ENCODE results near the gene PDE6A. TPM values are rescaled to one million over a fixed set of nuclear protein-coding genes. Genes with fewer than 3 reads are reported as not detected.
"Not testable (repeated sequence)": the region's sequence is repeated elsewhere in the genome, so short reads cannot be mapped to it uniquely, and the experiment has no call there.

The PDE6A gene
- total and polyA plus RNA-seq, 2 experiments from 2014 or later: 3.6 to 3.9 TPM

DNA sequence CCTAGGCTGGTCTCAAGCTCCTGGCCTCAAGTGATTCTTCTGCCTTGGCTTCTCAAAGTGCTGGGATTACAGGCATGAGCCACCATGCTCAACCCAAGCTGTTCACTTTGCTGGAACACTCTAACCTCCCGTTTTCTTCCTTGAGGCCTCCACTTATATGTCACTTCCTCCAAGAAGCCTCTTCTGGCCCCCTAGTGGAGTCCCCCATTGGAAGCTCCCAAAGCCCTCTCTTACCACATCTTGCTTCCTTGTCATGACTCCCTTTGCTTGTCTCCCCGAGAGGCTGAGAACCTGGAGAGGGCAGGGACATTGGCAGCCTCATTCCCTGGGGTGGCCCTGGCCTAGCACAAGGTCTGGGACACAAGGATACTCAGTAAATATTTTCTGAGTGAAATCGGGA is 80.8 kb downstream of the PDE6A start:
- Histone ChIP-seq H3K9me3 (ENCODE audit: low read depth) (no peaks in the 10 kb centered on the region), H4K20me1 (ENCODE audit: insufficient read depth, poor library complexity, severe bottlenecking) (no peaks in the 10 kb centered on the region), H3K4me3 (no peak overlapping the region), H3K4me1 (ENCODE audit: insufficient read depth) (no peaks in the 10 kb centered on the region), H3K4me2 (no peak overlapping the region), H3K79me2 (no peaks in the 10 kb centered on the region), H2AFZ (no peak overlapping the region), H3K9me2 (replicated peaks; ENCODE audit: insufficient read depth) (peaks cover 3% of the 10 kb centered on the region), H3K27me3 (no peaks in the 10 kb centered on the region), H3K27ac (no peak overlapping the region), H3K36me3 (replicated peaks; ENCODE audit: insufficient read depth, low read depth) (no peaks in the 10 kb centered on the region)
- no peak for DNase-seq (ENCODE audit: low spot score)
- WGBS (ENCODE audit: low lambda C conversion rate, missing lambda C conversion rate): 89% methylated on average over 3 of the region's 3 CpGs
- TF ChIP-seq EZH2phosphoT487 (IDR thresholded peaks at IDR 0.05; ENCODE audit: low read depth, severe bottlenecking, unreplicated experiment) (no peak), EZH2 (IDR thresholded peaks at IDR 0.05; ENCODE audit: borderline replicate concordance) (no peak), CTCF (IDR thresholded peaks at IDR 0.05; ENCODE audit: poor library complexity) (no peak)

GRCh38 chr5:149863176-149863575 is 81.4 kb downstream of the PDE6A start:
- no peak overlapping the region for H3K4me3 ChIP-seq
- H2AFZ ChIP-seq: no peak overlapping the region
- H3K27ac ChIP-seq: no peak overlapping the region
- peaks cover 3% of the 10 kb centered on the region for H3K9me2 ChIP-seq (replicated peaks; ENCODE audit: insufficient read depth)
- H3K79me2 ChIP-seq: no peaks in the 10 kb centered on the region
- no peak overlapping the region for H3K4me2 ChIP-seq
- TF ChIP-seq CTCF (IDR thresholded peaks at IDR 0.05; ENCODE audit: poor library complexity): no peak
- no peak for TF ChIP-seq EZH2phosphoT487 (IDR thresholded peaks at IDR 0.05; ENCODE audit: low read depth, severe bottlenecking, unreplicated experiment)
- TF ChIP-seq EZH2 (IDR thresholded peaks at IDR 0.05; ENCODE audit: borderline replicate concordance): no peak
- H3K36me3 ChIP-seq (replicated peaks; ENCODE audit: insufficient read depth, low read depth): no peaks in the 10 kb centered on the region
- H3K27me3 ChIP-seq: no peaks in the 10 kb centered on the region
- 96% methylated on average over 13 of the region's 13 CpGs for WGBS (ENCODE audit: low lambda C conversion rate, missing lambda C conversion rate)
- DNase-seq (ENCODE audit: low spot score): no peak
- no peaks in the 10 kb centered on the region for H3K9me3 ChIP-seq (ENCODE audit: low read depth)
- no peaks in the 10 kb centered on the region for H4K20me1 ChIP-seq (ENCODE audit: insufficient read depth, poor library complexity, severe bottlenecking)
- no peaks in the 10 kb centered on the region for H3K4me1 ChIP-seq (ENCODE audit: insufficient read depth)

DNA sequence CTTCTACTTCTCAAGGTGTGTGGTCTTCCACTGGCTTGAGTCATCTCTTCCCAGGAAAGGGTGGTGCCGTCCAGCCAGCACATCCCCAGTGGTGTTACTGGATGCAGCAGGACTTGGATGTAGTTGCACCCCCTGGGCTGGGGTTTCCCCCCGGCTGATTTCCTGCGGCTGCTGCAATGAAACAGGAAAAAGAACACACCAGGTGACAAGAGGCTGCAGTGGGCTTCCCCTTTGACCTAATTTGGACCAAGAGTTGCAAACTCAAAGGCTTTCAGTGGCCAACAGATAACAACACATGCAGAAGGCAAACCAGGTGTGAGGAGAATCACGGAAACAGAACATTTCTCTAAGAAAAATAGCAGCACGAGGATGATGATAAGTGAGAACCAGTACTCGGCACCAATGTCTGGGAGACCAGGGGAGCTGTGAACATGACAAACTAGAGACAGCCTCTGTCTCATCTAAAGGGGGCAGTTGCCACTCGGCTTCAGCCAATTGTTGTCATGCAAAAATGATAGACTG is 83.7 kb downstream of the PDE6A start:
- no peak overlapping the region for H3K4me3 ChIP-seq
- H3K79me2 ChIP-seq: no peaks in the 10 kb centered on the region
- no peaks in the 10 kb centered on the region for H3K36me3 ChIP-seq (replicated peaks; ENCODE audit: insufficient read depth, low read depth)
- no peak overlapping the region for H3K4me2 ChIP-seq
- H3K27me3 ChIP-seq: no peaks in the 10 kb centered on the region
- WGBS (ENCODE audit: low lambda C conversion rate, missing lambda C conversion rate): 68% methylated on average over 7 of the region's 7 CpGs
- DNase-seq (ENCODE audit: low spot score): no peak
- H3K27ac ChIP-seq: no peak overlapping the region
- no peaks in the 10 kb centered on the region for H3K9me3 ChIP-seq (ENCODE audit: low read depth)
- TF ChIP-seq EZH2phosphoT487 (IDR thresholded peaks at IDR 0.05; ENCODE audit: low read depth, severe bottlenecking, unreplicated experiment): no peak
- TF ChIP-seq CTCF (IDR thresholded peaks at IDR 0.05; ENCODE audit: poor library complexity): no peak
- no peak for TF ChIP-seq EZH2 (IDR thresholded peaks at IDR 0.05; ENCODE audit: borderline replicate concordance)
- peaks cover 3% of the 10 kb centered on the region for H3K9me2 ChIP-seq (replicated peaks; ENCODE audit: insufficient read depth)
- H2AFZ ChIP-seq: no peak overlapping the region
- H3K4me1 ChIP-seq (ENCODE audit: insufficient read depth): no peaks in the 10 kb centered on the region
- no peaks in the 10 kb centered on the region for H4K20me1 ChIP-seq (ENCODE audit: insufficient read depth, poor library complexity, severe bottlenecking)

DNA sequence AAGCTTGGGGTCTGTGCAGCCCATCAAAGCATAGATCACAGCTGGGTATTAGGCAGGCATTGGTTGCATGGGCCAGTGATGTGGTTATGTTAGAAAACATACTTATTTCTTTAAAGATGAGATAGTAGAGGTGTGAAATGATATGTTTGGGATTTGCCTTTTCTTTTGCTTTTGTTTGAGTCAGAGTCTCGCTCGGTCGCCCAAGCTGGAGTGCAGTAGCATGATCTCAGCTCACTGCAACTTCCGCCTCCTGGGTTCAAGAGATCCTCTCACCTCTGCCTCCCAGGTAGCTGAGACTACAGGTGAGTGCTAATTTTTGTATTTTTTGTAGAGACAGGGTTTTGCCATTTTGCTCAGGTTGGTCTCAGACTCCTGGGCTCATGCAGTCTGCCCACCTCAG is 84.8 kb downstream of the PDE6A start:
- WGBS (ENCODE audit: low lambda C conversion rate, missing lambda C conversion rate): 94% methylated on average over 4 of the region's 4 CpGs
- Histone ChIP-seq H3K4me2 (no peak overlapping the region), H3K9me3 (ENCODE audit: low read depth) (no peaks in the 10 kb centered on the region), H3K27me3 (no peaks in the 10 kb centered on the region), H3K4me1 (ENCODE audit: insufficient read depth) (no peaks in the 10 kb centered on the region), H3K4me3 (no peak overlapping the region), H3K79me2 (no peaks in the 10 kb centered on the region), H3K9me2 (replicated peaks; ENCODE audit: insufficient read depth) (peaks cover 3% of the 10 kb centered on the region), H3K27ac (no peak overlapping the region), H3K36me3 (replicated peaks; ENCODE audit: insufficient read depth, low read depth) (no peaks in the 10 kb centered on the region), H4K20me1 (ENCODE audit: insufficient read depth, poor library complexity, severe bottlenecking) (no peaks in the 10 kb centered on the region), H2AFZ (no peak overlapping the region)
- DNase-seq (ENCODE audit: low spot score): no peak
- TF ChIP-seq EZH2phosphoT487 (IDR thresholded peaks at IDR 0.05; ENCODE audit: low read depth, severe bottlenecking, unreplicated experiment): no peak
- TF ChIP-seq EZH2 (IDR thresholded peaks at IDR 0.05; ENCODE audit: borderline replicate concordance): no peak
- no peak for TF ChIP-seq CTCF (IDR thresholded peaks at IDR 0.05; ENCODE audit: poor library complexity)

- H3K79me2 ChIP-seq; H3K4me2 ChIP-seq; H3K4me3 ChIP-seq; H3K36me3 ChIP-seq (replicated peaks; ENCODE audit: insufficient read depth, low read depth); DNase-seq (ENCODE audit: low spot score); H3K4me1 ChIP-seq (ENCODE audit: insufficient read depth); H2AFZ ChIP-seq; H3K27me3 ChIP-seq; H3K27ac ChIP-seq; H4K20me1 ChIP-seq (ENCODE audit: insufficient read depth, poor library complexity, severe bottlenecking); H3K9me2 ChIP-seq (replicated peaks; ENCODE audit: insufficient read depth); H3K9me3 ChIP-seq (ENCODE audit: low read depth): not testable (repeated sequence)
- 99% methylated on average over 5 of the region's 6 CpGs for WGBS (ENCODE audit: low lambda C conversion rate, missing lambda C conversion rate)
Observed at GRCh38 chr5:149858481-149858880, 86.1 kb downstream of the PDE6A start.

Measured in hepatocyte (in vitro differentiated cells).